K562 (cell line): ENCODE measurements around the gene DLAT.

Source experiments
- CC2D1A ChIP-seq: fragments of 450-650 bp; IDR thresholded peaks from 2 replicates; pipeline ENCODE4 v1.6.1; 2017; ENCODE audit warnings: mild to moderate bottlenecking
- GATAD2B ChIP-seq: fragments of 450-650 bp; IDR thresholded peaks from 2 replicates; pipeline ENCODE4 v1.6.1; 2017; ENCODE audit warnings: mild to moderate bottlenecking, borderline replicate concordance
- MAX ChIP-seq: sonication (generic); formaldehyde crosslinking; IDR thresholded peaks from 2 replicates; pipeline ENCODE4 v1.9.0; 2022; ENCODE audit warnings: mild to moderate bottlenecking, missing genetic modification reagents
- ZNF133 ChIP-seq: fragments of 250-450 bp; sonication (Bioruptor Pico); IDR thresholded peaks from 2 replicates; pipeline ENCODE4 v1.4.0; 2020; ENCODE audit warnings: mild to moderate bottlenecking
- TF ChIP-seq, protein P1 (sequence below), 3 experiments: IDR thresholded peaks in 2 of 3; conservative IDR thresholded peaks in 1 of 3; 2 replicates each; pipeline ENCODE4 v1.5.1; 2011 to 2012; ENCODE audit warnings: low read length in 3 of 3, mild to moderate bottlenecking in 3 of 3, control low read depth in 2 of 3, improper control_type of control experiment in 1 of 3, inconsistent platforms in 1 of 3, low read depth in 1 of 3, mixed read lengths in 1 of 3, moderate library complexity in 1 of 3; ENCODE audit not compliant: insufficient read depth in 2 of 3

GRCh38 chr11:112086422-112087191 is 61.4 kb downstream of the DLAT start, which contains the start of the genes SDHD and TIMM8B:
- TF ChIP-seq, protein P1, sequence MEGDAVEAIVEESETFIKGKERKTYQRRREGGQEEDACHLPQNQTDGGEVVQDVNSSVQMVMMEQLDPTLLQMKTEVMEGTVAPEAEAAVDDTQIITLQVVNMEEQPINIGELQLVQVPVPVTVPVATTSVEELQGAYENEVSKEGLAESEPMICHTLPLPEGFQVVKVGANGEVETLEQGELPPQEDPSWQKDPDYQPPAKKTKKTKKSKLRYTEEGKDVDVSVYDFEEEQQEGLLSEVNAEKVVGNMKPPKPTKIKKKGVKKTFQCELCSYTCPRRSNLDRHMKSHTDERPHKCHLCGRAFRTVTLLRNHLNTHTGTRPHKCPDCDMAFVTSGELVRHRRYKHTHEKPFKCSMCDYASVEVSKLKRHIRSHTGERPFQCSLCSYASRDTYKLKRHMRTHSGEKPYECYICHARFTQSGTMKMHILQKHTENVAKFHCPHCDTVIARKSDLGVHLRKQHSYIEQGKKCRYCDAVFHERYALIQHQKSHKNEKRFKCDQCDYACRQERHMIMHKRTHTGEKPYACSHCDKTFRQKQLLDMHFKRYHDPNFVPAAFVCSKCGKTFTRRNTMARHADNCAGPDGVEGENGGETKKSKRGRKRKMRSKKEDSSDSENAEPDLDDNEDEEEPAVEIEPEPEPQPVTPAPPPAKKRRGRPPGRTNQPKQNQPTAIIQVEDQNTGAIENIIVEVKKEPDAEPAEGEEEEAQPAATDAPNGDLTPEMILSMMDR (IDR thresholded peaks at IDR 0.05 in 2 of 3, conservative IDR thresholded peaks at IDR 0.05 in 1 of 3; ENCODE audit: insufficient read depth in 2 of 3, low read depth in 1 of 3, low read length in 3 of 3), result peak; percentile 34 to 49 (median 38); a peak in 4 of 6 replicates
- no peak for TF ChIP-seq ZNF133
- TF ChIP-seq MAX (CRISPR knock-in tag), result peak; percentile 7; the same call in 1 of the 2 replicates
- no peak for TF ChIP-seq GATAD2B
- TF ChIP-seq CC2D1A, result no peak
